Heart right ventricle (tissue), 16 donors: Measurements from ENCODE around the gene DRAXIN. TPM values are rescaled to one million over a fixed set of nuclear protein-coding genes. Genes with fewer than 3 reads are reported as not detected.

Source experiments
- ATAC-seq, 8 donors: fragments of 200-7000 bp; cut with Tn5 transposase; one replicate each; pipeline ENCODE4 v1.9.1; 2020; ENCODE audit warnings: mild to moderate bottlenecking in 8 of 8, moderate library complexity in 8 of 8, moderate number of reproducible peaks in 1 of 8
- DNase-seq, 2 donors: peaks; one replicate each; pipeline ENCODE4 v3.0.0-alpha.2; 2020
- H3K27ac ChIP-seq, 10 donors: fragments of 200-600 bp; sonication (generic) in 2 of 10; one replicate each; pipeline versions ENCODE4 v1.5.0 to v1.8.0; 2020 to 2022; ENCODE audit warnings: mild to moderate bottlenecking in 3 of 10
- H3K27me3 ChIP-seq, 7 donors: fragments of 200-600 bp; one replicate each; pipeline ENCODE4 v1.8.0; 2021 to 2022; ENCODE audit warnings: mild to moderate bottlenecking in 2 of 7
- H3K36me3 ChIP-seq, 9 donors: fragments of 200-600 bp; sonication (generic) in 1 of 9; one replicate each; pipeline versions ENCODE4 v1.5.0 to v1.8.0; 2020 to 2022; ENCODE audit warnings: mild to moderate bottlenecking in 2 of 9
- H3K4me1 ChIP-seq, 9 donors: fragments of 200-600 bp; sonication (generic) in 1 of 9; one replicate each; pipeline versions ENCODE4 v1.5.0 to v1.8.0; 2020 to 2022; ENCODE audit warnings: mild to moderate bottlenecking in 4 of 9
- H3K4me3 ChIP-seq, 10 donors: fragments of 200-600 bp; sonication (generic) in 2 of 10; one replicate each; pipeline versions ENCODE4 v1.5.0 to v1.8.0; 2020 to 2022; ENCODE audit warnings: mild to moderate bottlenecking in 7 of 10, moderate library complexity in 2 of 10
- H3K9me3 ChIP-seq, 11 donors: fragments of 200-600 bp in 10 of 11; sonication (generic) in 2 of 11; one replicate each; pipeline versions ENCODE4 v1.5.0 to v1.8.0; 2013 to 2022; ENCODE audit warnings: mild to moderate bottlenecking in 2 of 11, control low read depth in 1 of 11, moderate library complexity in 1 of 11
- CTCF ChIP-seq, 9 donors: fragments of 200-600 bp; sonication (generic) in 2 of 9; IDR thresholded peaks; one replicate each; pipeline versions ENCODE4 v1.5.0 to v1.8.0; 2021 to 2022; ENCODE audit warnings: antibody characterized with exemption in 9 of 9, mild to moderate bottlenecking in 5 of 9, moderate library complexity in 1 of 9
- WGBS, 2 donors: extraction: QIAGEN DNeasy Blood & Tissue Kit; methylation state at CpG; one replicate each; pipeline ENCODE4 v1.1.7; 2013; ENCODE audit warnings: inconsistent platforms in 1 of 2; 5-methylcytosine and 5-hydroxymethylcytosine counted together
- intact Hi-C, 10 donors: fragments of 100-400 bp; cut with DNase I; formaldehyde crosslinking; loops; one replicate each; pipeline versions ENCODE4 v1.11.1 to v1.14.2; 2022
- polyA plus RNA-seq, 2 donors: library from polyadenylated mRNA; stranded (reverse); fragments of 200-250 nt; gene quantifications; one replicate each; pipeline ENCODE4 v1.2.3, GENCODE V29; 2013
- total RNA-seq, 10 donors: library from RNA; stranded (reverse); fragmentation: NEBNext Ultra II Directional in 3 of 10; extraction: Animal tissue kit (Norgen Biotek cat#: 25700) in 3 of 10; gene quantifications; one replicate each; pipeline versions ENCODE4 v1.2.1 to v1.2.4, GENCODE V29; 2021 to 2023
- donor health status: Arrhythmogenic right ventricular cardiomyopathy.
- donor health status: ischemic (EF 13 %, LVEDD 7.1; RV severe dilation, severe dysfunction).
- donor health status: healthy with polysubstance abuse.
- donor health status: DM: no; HTN: yes; CAD: no.
- donor health status: DM: no; HTN: no; CAD: no.
- donor health status: ischemic (EF 25% LVEDD 6.9; RV normal size, moderate dysfunction).
- donor health status: ischemic (EF 25% LVEDD 5.7; RV mildly dilated, moderate dysfunction).
- donor health status: healthy.
- donor health status: DM: yes; HTN: yes; CAD: no.
- donor health status: Ischemic cardiomyopathy.
- donor health status: ischemic (EF 35%, LVEDD 5.7; RV mildly dilated, moderate dysfunction).
- donor health status: nonischemic (EF 11% LVEDD 7.7; RV severe dilation, severe dysfunction).
- donor health status: DM: yes; HTN: yes; CAD: no.
- donor health status: PGD.
- donor health status: ischemic (EF 29% LVEDD 5.4; RV normal size, mild dysfunction).
- donor health status: nonischemic (EF 23%, LVEDD 6.1; RV moderate dilation, normal function).

DRAXIN gene
- total and polyA plus RNA-seq, 12 donors = 0.01 to 0.18 (median 0.08) TPM; not detected in 2

GRCh38 chr1:11741919-11742558, 50.5 kb downstream of the DRAXIN start:
- ATAC-seq = no peak
- DNase-seq = no peak
- peaks cover 0 to 31% (median 0%) of the 10 kb centered on the region in 9 donors for H3K36me3 ChIP-seq
- no peak overlapping the region for H3K4me3 ChIP-seq
- intact Hi-C loops = loop anchor here in 1 of 10 donors (10.0 kb wide), 1 partner anchor 73 kb away; no protein-coding TSS in a partner anchor
- TF ChIP-seq CTCF (IDR thresholded peaks at IDR 0.05) = no peak
- peaks cover 0 to 76% (median 18%) of the 10 kb centered on the region in 9 donors for H3K4me1 ChIP-seq
- H3K27me3 ChIP-seq = no peaks in the 10 kb centered on the region
- no peaks in the 10 kb centered on the region for H3K9me3 ChIP-seq
- 82 to 90% methylated on average over 5 of the region's 5 CpGs for WGBS, 2 donors
- H3K27ac ChIP-seq = no peak overlapping the region

- 75 to 80% methylated on average over 9 of the region's 9 CpGs for WGBS, 2 donors
These were observed 52.8 kb downstream of the DRAXIN start for GRCh38 chr1:11744287-11744686.

GRCh38 chr1:11746092-11746491, 54.6 kb downstream of the DRAXIN start:
- ATAC-seq (no peak), DNase-seq (no peak)
- WGBS, 2 donors = 89 to 90% methylated on average over 6 of the region's 6 CpGs
- no peak overlapping the region for H3K27ac ChIP-seq
- H3K9me3 ChIP-seq = no peaks in the 10 kb centered on the region
- H3K27me3 ChIP-seq = no peaks in the 10 kb centered on the region
- no peak overlapping the region for H3K4me3 ChIP-seq
- intact Hi-C loops = loop anchor here in 1 of 10 donors (10.0 kb wide), 1 partner anchor 69 kb away; no protein-coding TSS in a partner anchor
- peaks cover 0 to 72% (median 8%) of the 10 kb centered on the region in 9 donors for H3K36me3 ChIP-seq
- H3K4me1 ChIP-seq = peaks cover 0 to 36% (median 12%) of the 10 kb centered on the region in 9 donors
- no peak for TF ChIP-seq CTCF (IDR thresholded peaks at IDR 0.05)

More at GRCh38 chr1:11744287-11744686, 52.8 kb downstream of the DRAXIN start:
- H3K27ac ChIP-seq = no peak overlapping the region
- H3K4me1 ChIP-seq = peaks cover 0 to 54% (median 12%) of the 10 kb centered on the region in 9 donors
- DNase-seq (no peak), ATAC-seq (no peak)
- no peaks in the 10 kb centered on the region for H3K9me3 ChIP-seq
- no peak for TF ChIP-seq CTCF (IDR thresholded peaks at IDR 0.05)
- H3K36me3 ChIP-seq = peaks cover 0 to 54% (median 8%) of the 10 kb centered on the region in 9 donors
- no peak overlapping the region for H3K4me3 ChIP-seq
- intact Hi-C loops = loop anchor here in 1 of 10 donors (10.0 kb wide), 1 partner anchor 71 kb away; no protein-coding TSS in a partner anchor
- H3K27me3 ChIP-seq = no peaks in the 10 kb centered on the region

GRCh38 chr1:11746795-11747487, 55.4 kb downstream of the DRAXIN start:
- H3K4me1 ChIP-seq = peaks cover 0 to 28% (median 12%) of the 10 kb centered on the region in 9 donors
- H3K4me3 ChIP-seq = no peak overlapping the region
- ATAC-seq (peak in 7 of 8 donors; percentile 39 to 75 (median 54)), DNase-seq (peak; percentile 37 to 46)
- no peaks in the 10 kb centered on the region for H3K9me3 ChIP-seq
- H3K27me3 ChIP-seq = no peaks in the 10 kb centered on the region
- peak overlapping the region in 7 of 10 donors; percentile 15 to 76 (median 49) for H3K27ac ChIP-seq
- intact Hi-C loops = loop anchor here in 1 of 10 donors (10.0 kb wide), 1 partner anchor 68 kb away; no protein-coding TSS in a partner anchor
- 63 to 67% methylated on average over 20 of the region's 20 CpGs for WGBS, 2 donors
- peak in 1 of 9 donors; percentile 5 for TF ChIP-seq CTCF (IDR thresholded peaks at IDR 0.05)
- peaks cover 0 to 74% (median 8%) of the 10 kb centered on the region in 9 donors for H3K36me3 ChIP-seq
